DOHH2 (cell line): Measurements from ENCODE around the gene CA5A.
"Not testable (repeated sequence)": the region's sequence is repeated elsewhere in the genome, so short reads cannot be mapped to it uniquely, and the experiment has no call there.

Source experiments
- H3F3A ChIP-seq: fragments of 200-600 bp; sonication (generic), shearing (Covaris generic); 2 replicates; pipeline ENCODE4 v1.6.0; 2016; ENCODE audit warnings: antibody characterized with exemption, mild to moderate bottlenecking; ENCODE audit not compliant: control insufficient read depth, insufficient read depth
- H3K27ac ChIP-seq: fragments of 200-600 bp; sonication (generic); 2 replicates; pipeline ENCODE4 v1.5.1; 2014; ENCODE audit warnings: low read depth, mild to moderate bottlenecking, low read length, moderate library complexity
- H3K27me3 ChIP-seq: fragments of 200-600 bp; sonication (generic); 2 replicates; pipeline ENCODE4 v1.6.1; 2014; ENCODE audit warnings: mild to moderate bottlenecking, low read length, mixed read lengths; ENCODE audit not compliant: control insufficient read depth
- H3K36me3 ChIP-seq: fragments of 200-600 bp; sonication (generic); 2 replicates; pipeline ENCODE4 v1.6.1; 2014; ENCODE audit warnings: mild to moderate bottlenecking, low read length, moderate library complexity, mixed read lengths; ENCODE audit not compliant: control insufficient read depth
- H3K4me1 ChIP-seq: fragments of 200-600 bp; sonication (generic); 2 replicates; pipeline ENCODE4 v1.6.1; 2014; ENCODE audit warnings: mild to moderate bottlenecking, low read length, mixed read lengths; ENCODE audit not compliant: control insufficient read depth
- H3K4me2 ChIP-seq: fragments of 200-600 bp; sonication (generic); 2 replicates; pipeline ENCODE4 v1.6.0; 2014; ENCODE audit warnings: mild to moderate bottlenecking, low read length, moderate library complexity
- H3K4me3 ChIP-seq: fragments of 200-600 bp; sonication (generic); 2 replicates; pipeline ENCODE4 v1.5.1; 2014; ENCODE audit warnings: mild to moderate bottlenecking, low read length, mixed read lengths
- H3K79me2 ChIP-seq: fragments of 200-600 bp; sonication (generic); 2 replicates; pipeline ENCODE4 v1.6.1; 2014; ENCODE audit warnings: mild to moderate bottlenecking, low read length, mixed read lengths; ENCODE audit not compliant: control insufficient read depth
- H3K9me2 ChIP-seq: fragments of 200-600 bp; sonication (generic); replicated peaks from 2 replicates; pipeline ENCODE4 v1.6.1; 2014; ENCODE audit warnings: mild to moderate bottlenecking, low read length, mixed read lengths; ENCODE audit not compliant: control insufficient read depth
- H3K9me3 ChIP-seq: fragments of 200-600 bp; sonication (generic); 2 replicates; pipeline ENCODE4 v1.6.1; 2014; ENCODE audit warnings: antibody characterized with exemption, low read length, mixed read lengths; ENCODE audit not compliant: control insufficient read depth, insufficient read depth
- H4K20me1 ChIP-seq: fragments of 200-600 bp; sonication (generic); 2 replicates; pipeline ENCODE4 v1.6.0; 2014; ENCODE audit warnings: low read depth, mild to moderate bottlenecking, antibody characterized with exemption, low read length, moderate library complexity; ENCODE audit not compliant: control insufficient read depth, insufficient read depth
- CTCF ChIP-seq: fragments of 200-600 bp; sonication (generic); IDR thresholded peaks from one replicate; pipeline ENCODE4 v1.5.1; 2014; ENCODE audit warnings: antibody characterized with exemption, mild to moderate bottlenecking, low read depth, low read length; ENCODE audit not compliant: poor library complexity, severe bottlenecking
- EZH2phosphoT487 ChIP-seq: fragments of 200-600 bp; sonication (generic); IDR thresholded peaks from 2 replicates; pipeline ENCODE4 v1.6.1; 2017; ENCODE audit warnings: borderline replicate concordance, mild to moderate bottlenecking, antibody characterized with exemption, low read length, moderate library complexity, mixed read lengths

Gene CA5A

DNA sequence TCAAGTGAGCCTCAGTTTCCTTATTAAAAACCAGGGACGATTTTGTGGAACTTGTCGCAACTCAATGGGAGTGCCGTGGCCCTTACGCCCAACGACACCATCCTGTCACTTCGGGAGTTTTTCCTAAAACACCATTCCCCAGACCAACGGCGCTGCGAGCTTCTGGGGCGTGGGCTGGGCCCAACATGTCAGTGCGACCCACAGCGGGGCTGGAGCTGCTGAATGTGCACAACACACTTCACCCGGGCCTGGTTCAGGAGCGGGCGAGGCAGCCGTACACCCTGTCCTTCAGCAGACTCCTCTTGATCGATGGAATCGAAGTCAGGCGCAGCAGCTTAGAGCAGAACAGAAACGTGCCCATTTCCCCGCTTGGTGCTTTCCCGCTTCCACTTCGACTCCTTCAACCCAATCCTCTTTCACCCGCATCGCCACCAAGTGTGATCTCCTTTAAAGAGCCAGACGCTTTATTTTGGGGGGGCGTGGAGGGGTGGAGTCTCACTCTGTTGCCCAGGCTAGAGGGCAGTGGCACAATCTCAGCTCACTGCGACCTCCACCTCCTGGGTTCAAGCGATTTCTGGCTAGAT is 53.8 kb downstream of the CA5A start:
- H3K79me2 ChIP-seq: no peaks in the 10 kb centered on the region
- H3K4me3 ChIP-seq: no peak overlapping the region
- H3K9me3 ChIP-seq: no peaks in the 10 kb centered on the region
- no peak overlapping the region for H3K4me2 ChIP-seq
- TF ChIP-seq EZH2phosphoT487 (no peak), CTCF (no peak)
- no peaks in the 10 kb centered on the region for H3K9me2 ChIP-seq
- no peaks in the 10 kb centered on the region for H3F3A ChIP-seq
- H4K20me1 ChIP-seq: no peaks in the 10 kb centered on the region
- H3K27me3 ChIP-seq: peaks cover 4% of the 10 kb centered on the region; the same call in 1 of the 2 replicates
- no peak overlapping the region for H3K27ac ChIP-seq
- no peaks in the 10 kb centered on the region for H3K36me3 ChIP-seq
- no peaks in the 10 kb centered on the region for H3K4me1 ChIP-seq

GRCh38 chr16:87881324-87882200 is 54.8 kb downstream of the CA5A start:
- Histone ChIP-seq H3F3A (no peaks in the 10 kb centered on the region), H3K4me3 (no peak overlapping the region), H3K4me2 (no peak overlapping the region), H3K9me3 (no peaks in the 10 kb centered on the region), H3K4me1 (no peaks in the 10 kb centered on the region), H3K27ac (no peak overlapping the region), H3K27me3 (peaks cover 4% of the 10 kb centered on the region; the same call in 1 of the 2 replicates), H4K20me1 (no peaks in the 10 kb centered on the region), H3K79me2 (no peaks in the 10 kb centered on the region), H3K36me3 (no peaks in the 10 kb centered on the region), H3K9me2 (no peaks in the 10 kb centered on the region)
- TF ChIP-seq EZH2phosphoT487: no peak
- TF ChIP-seq CTCF: no peak

DNA sequence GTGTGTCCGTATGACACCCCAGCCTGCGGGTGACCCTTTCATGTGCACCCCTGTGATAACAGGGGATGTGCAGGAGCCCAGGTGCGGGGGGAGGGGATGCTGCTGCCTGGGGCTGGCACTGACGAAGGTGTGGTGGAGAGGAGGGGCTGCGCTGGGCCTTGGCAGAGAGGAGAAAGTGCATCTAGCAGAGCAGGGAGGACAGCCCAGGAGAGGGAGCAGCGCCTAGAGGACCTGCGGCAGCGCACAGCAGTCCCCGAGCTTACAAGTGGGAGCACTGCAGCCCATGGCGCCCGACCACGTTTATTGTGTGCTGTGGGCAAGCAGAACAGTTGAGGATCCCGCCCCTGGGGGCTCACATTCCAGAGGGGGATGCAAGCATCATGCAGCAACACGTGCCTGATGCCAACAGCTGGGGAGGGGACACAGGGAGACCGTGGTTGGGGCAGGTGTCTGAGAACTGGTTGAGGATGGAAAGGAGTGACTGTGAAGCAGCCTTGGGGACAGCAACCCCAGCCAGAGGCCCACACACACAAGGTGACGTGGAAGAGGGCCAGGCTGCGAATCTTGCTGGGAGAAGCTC is 56.1 kb downstream of the CA5A start:
- Histone ChIP-seq H3K9me3 (no peaks in the 10 kb centered on the region), H3K27ac (no peak overlapping the region), H3K79me2 (no peaks in the 10 kb centered on the region), H4K20me1 (no peaks in the 10 kb centered on the region), H3K36me3 (no peaks in the 10 kb centered on the region), H3K27me3 (peaks cover 7% of the 10 kb centered on the region), H3K9me2 (no peaks in the 10 kb centered on the region), H3K4me1 (peaks cover 1% of the 10 kb centered on the region), H3K4me3 (no peak overlapping the region), H3F3A (no peaks in the 10 kb centered on the region), H3K4me2 (no peak overlapping the region)
- TF ChIP-seq EZH2phosphoT487 (no peak), CTCF (no peak)

DNA sequence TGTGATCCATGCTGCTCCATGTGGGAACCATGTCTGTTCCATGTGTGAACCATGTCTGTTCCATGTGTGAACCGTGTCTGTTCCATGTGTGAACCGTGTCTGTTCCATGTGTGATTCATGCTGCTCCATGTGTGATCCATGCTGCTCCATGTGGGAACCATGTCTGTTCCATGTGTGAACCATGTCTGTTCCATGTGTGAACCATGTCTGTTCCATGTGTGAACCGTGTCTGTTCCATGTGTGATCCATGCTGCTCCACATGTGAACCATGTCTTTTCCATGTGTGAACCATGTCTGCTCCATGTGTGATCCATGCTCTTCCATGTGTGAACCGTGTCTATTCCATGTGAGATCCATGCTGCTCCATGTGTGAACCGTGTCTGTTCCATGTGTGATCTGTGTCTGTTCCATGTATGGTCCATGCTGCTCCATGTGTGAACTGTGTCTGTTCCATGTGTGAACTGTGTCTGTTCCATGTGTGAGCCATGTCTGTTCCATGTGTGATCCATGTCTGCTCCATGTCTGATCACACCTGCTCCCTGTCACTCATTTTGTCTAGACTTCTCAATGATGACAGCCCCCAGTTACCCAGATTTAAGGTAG is 56.8 kb downstream of the CA5A start:
- peaks cover 14% of the 10 kb centered on the region for H3K27me3 ChIP-seq
- not testable (repeated sequence) for H3K79me2 ChIP-seq, H3F3A ChIP-seq, H4K20me1 ChIP-seq, H3K9me3 ChIP-seq, H3K36me3 ChIP-seq, H3K9me2 ChIP-seq, H3K4me2 ChIP-seq, H3K4me1 ChIP-seq, H3K4me3 ChIP-seq, H3K27ac ChIP-seq
